DND-41 (cell line): ENCODE data around the gene APC.

Experiments used
- ATAC-seq: fragments of 200-7000 bp; cut with Tn5 transposase; 3 replicates; pipeline ENCODE4 v1.9.1; 2021; ENCODE audit warnings: low read depth; ENCODE audit not compliant: insufficient read depth
- DNase-seq: peaks from one replicate; pipeline ENCODE4 v3.0.0-alpha.2; 2020
- H2AFZ ChIP-seq: 2 replicates; pipeline ENCODE4 v1.6.0; 2012; ENCODE audit warnings: low read depth, low read length
- H3K27ac ChIP-seq: 2 replicates; pipeline ENCODE4 v1.5.1; 2012; ENCODE audit warnings: low read length, inconsistent platforms
- H3K27me3 ChIP-seq: fragments of 200-600 bp; sonication (generic); 2 replicates; pipeline ENCODE4 v1.6.0; 2012; ENCODE audit warnings: low read length, mild to moderate bottlenecking, inconsistent platforms; ENCODE audit not compliant: insufficient read depth, poor library complexity
- H3K36me3 ChIP-seq: 2 replicates; pipeline ENCODE4 v1.5.1; 2012; ENCODE audit warnings: low read length, inconsistent platforms; ENCODE audit not compliant: insufficient read depth
- H3K4me1 ChIP-seq: 2 replicates; pipeline ENCODE4 v1.5.1; 2012; ENCODE audit warnings: mild to moderate bottlenecking, low read length; ENCODE audit not compliant: insufficient read depth
- H3K4me2 ChIP-seq: 2 replicates; pipeline ENCODE4 v1.6.0; 2012; ENCODE audit warnings: mild to moderate bottlenecking, moderate library complexity, low read length, inconsistent platforms; ENCODE audit not compliant: insufficient read depth
- H3K4me3 ChIP-seq, 2 experiments: fragments of 200-600 bp in 1 of 2; shearing (Covaris generic) in 1 of 2; 2 replicates each; pipeline ENCODE4 v1.5.1; 2012 to 2016; ENCODE audit warnings: inconsistent platforms in 2 of 2, low read length in 2 of 2, mild to moderate bottlenecking in 2 of 2, low read depth in 1 of 2, moderate library complexity in 1 of 2
- H3K79me2 ChIP-seq: 2 replicates; pipeline ENCODE4 v1.6.0; 2012; ENCODE audit warnings: low read length, inconsistent platforms; ENCODE audit not compliant: insufficient read depth
- H3K9ac ChIP-seq: 2 replicates; pipeline ENCODE4 v1.6.0; 2012; ENCODE audit warnings: low read depth, mild to moderate bottlenecking, inconsistent platforms, low read length, moderate library complexity
- H3K9me3 ChIP-seq: 2 replicates; pipeline ENCODE4 v1.5.1; 2012; ENCODE audit warnings: low read length, moderate library complexity, mild to moderate bottlenecking, inconsistent platforms; ENCODE audit not compliant: insufficient read depth, severe bottlenecking
- H4K20me1 ChIP-seq: 2 replicates; pipeline ENCODE4 v1.6.0; 2012; ENCODE audit warnings: low read length; ENCODE audit not compliant: insufficient read depth
- CTCF ChIP-seq: IDR thresholded peaks from 2 replicates; pipeline ENCODE4 v1.5.1; 2012; ENCODE audit warnings: borderline replicate concordance, low read length, moderate library complexity, mild to moderate bottlenecking; ENCODE audit not compliant: poor library complexity, severe bottlenecking; ENCODE audit errors: extremely low read depth
- EZH2 ChIP-seq: IDR thresholded peaks from 3 replicates; pipeline ENCODE4 v1.6.1; 2012; ENCODE audit warnings: borderline replicate concordance, low read depth, mild to moderate bottlenecking, moderate library complexity, low read length, inconsistent platforms; ENCODE audit not compliant: severe bottlenecking

APC gene

GRCh38 chr5:112691339-112691680, 46.4 kb upstream of the APC start:
- Histone ChIP-seq H3K4me2 (no peak overlapping the region), H3K4me1 (peaks cover 11% of the 10 kb centered on the region), H2AFZ (no peak overlapping the region), H3K9ac (no peak overlapping the region), H3K79me2 (no peaks in the 10 kb centered on the region), H3K27ac (no peak overlapping the region), H3K27me3 (peaks cover 5% of the 10 kb centered on the region), H3K4me3 (no peak overlapping the region), H4K20me1 (no peaks in the 10 kb centered on the region), H3K9me3 (no peaks in the 10 kb centered on the region), H3K36me3 (no peaks in the 10 kb centered on the region)
- no peak; the same call in 2 of the 3 replicates for ATAC-seq
- peak; percentile 27 for TF ChIP-seq CTCF
- no peak for TF ChIP-seq EZH2
- DNase-seq: no peak

- H3K9ac ChIP-seq: no peak overlapping the region
- no peak overlapping the region for H2AFZ ChIP-seq
- ATAC-seq: no peak
- H3K4me2 ChIP-seq: no peak overlapping the region
- H3K9me3 ChIP-seq: no peaks in the 10 kb centered on the region
- no peaks in the 10 kb centered on the region for H3K36me3 ChIP-seq
- peak; percentile 39 for TF ChIP-seq CTCF
- TF ChIP-seq EZH2: no peak
- no peaks in the 10 kb centered on the region for H4K20me1 ChIP-seq
- no peaks in the 10 kb centered on the region for H3K79me2 ChIP-seq
- H3K27ac ChIP-seq: no peak overlapping the region
- DNase-seq: no peak
- peaks cover 11% of the 10 kb centered on the region for H3K4me1 ChIP-seq
- H3K27me3 ChIP-seq: peaks cover 2% of the 10 kb centered on the region
- no peak overlapping the region for H3K4me3 ChIP-seq
Measured at GRCh38 chr5:112691758-112692157, 45.9 kb upstream of the APC start.

DNA sequence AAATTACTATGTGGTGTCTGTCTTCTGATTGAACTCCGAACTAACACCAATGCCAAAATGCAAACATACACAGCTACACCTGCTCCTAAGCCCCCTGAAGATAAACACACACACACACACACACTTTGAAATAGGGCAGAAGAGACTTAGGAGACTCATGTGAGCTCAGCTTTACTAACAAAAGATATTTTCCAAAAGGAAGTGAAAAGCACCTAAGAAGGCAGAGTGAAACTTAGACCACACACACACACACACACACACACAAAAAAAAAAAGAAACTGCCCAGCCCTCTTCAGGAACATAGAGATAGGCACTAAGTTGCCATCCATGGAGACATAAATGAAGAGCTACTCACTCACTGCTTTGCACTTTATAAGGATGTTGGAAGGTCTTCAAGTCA, 45.2 kb upstream of the APC start:
- Histone ChIP-seq H3K27ac (no peak overlapping the region), H4K20me1 (no peaks in the 10 kb centered on the region), H2AFZ (no peak overlapping the region), H3K9me3 (no peaks in the 10 kb centered on the region), H3K9ac (no peak overlapping the region), H3K79me2 (no peaks in the 10 kb centered on the region), H3K4me1 (peaks cover 11% of the 10 kb centered on the region), H3K36me3 (no peaks in the 10 kb centered on the region), H3K4me2 (no peak overlapping the region), H3K4me3 (no peak overlapping the region), H3K27me3 (peaks cover under 1% of the 10 kb centered on the region)
- TF ChIP-seq EZH2 (no peak), CTCF (no peak)
- ATAC-seq: no peak
- DNase-seq: no peak

DNA sequence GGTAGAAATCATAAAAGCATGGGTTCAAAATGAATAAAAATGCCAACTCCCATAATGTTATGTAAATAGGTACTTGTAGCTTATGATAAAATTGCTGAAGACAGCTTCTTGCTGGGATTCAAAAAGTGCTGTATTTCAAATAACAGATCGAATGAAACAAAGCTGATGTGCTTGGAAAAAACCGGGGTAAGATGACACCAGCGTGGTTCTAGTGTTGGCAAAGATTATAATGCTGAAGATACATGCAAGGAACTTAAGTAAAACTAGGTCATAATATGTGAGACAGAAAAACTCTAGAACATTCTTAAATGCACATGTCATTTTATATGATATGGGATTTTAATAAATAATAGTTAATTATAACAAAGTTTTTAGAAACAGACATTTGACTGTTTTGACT, 44.4 kb upstream of the APC start:
- Histone ChIP-seq H3K9me3 (no peaks in the 10 kb centered on the region), H3K4me3 (no peak overlapping the region), H3K4me1 (peaks cover 11% of the 10 kb centered on the region), H3K9ac (no peak overlapping the region), H3K27ac (no peak overlapping the region), H4K20me1 (no peaks in the 10 kb centered on the region), H3K36me3 (no peaks in the 10 kb centered on the region), H3K27me3 (peaks cover 6% of the 10 kb centered on the region), H3K79me2 (no peaks in the 10 kb centered on the region), H2AFZ (no peak overlapping the region), H3K4me2 (no peak overlapping the region)
- no peak for ATAC-seq
- no peak for DNase-seq
- TF ChIP-seq CTCF (no peak), EZH2 (no peak)
